ENCODE measurements around the gene EYA2. TPM values are rescaled to one million over a fixed set of nuclear protein-coding genes. Genes with fewer than 3 reads are reported as not detected.

Gene EYA2
- total and polyA plus RNA-seq, 2 of the 4 experiments (the other 2 are of a cell fraction), result 2.3 to 5.4 TPM

DNA sequence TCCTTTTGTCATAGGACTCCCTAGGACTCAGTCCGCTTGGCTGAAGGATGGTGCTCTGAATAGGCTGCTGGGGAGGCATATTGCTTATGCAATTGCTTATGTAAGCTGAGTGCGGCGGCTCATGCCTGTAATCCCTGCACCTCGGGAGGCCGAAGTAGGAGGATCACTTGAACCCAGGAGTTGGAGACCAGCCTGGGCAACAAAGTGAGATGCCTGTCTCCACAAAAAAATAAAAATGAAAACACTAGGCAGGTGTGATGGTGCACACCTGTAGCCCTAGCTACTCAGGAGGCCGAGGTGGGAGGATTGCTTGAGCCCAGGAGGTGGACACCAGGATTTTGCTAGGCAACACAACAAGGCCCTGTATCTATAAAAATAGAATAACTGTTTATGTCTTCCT lies 81.3 kb downstream of the EYA2 start:
- H3K4ac ChIP-seq (ENCODE audit: low read depth, low read length), result no peak overlapping the region
- H2AK9ac ChIP-seq (replicated peaks; ENCODE audit: low read depth, low read length, poor library complexity), result no peak overlapping the region
- DNase-seq (no peak), ATAC-seq (ENCODE audit: low read depth) (no peak)
- no peaks in the 10 kb centered on the region for H3K36me3 ChIP-seq (ENCODE audit: control insufficient read depth, insufficient read depth, low read length)
- BruUV-seq (replicated peaks), result no TSS peak
- peaks cover 6% of the 10 kb centered on the region; the same call in 1 of the 2 replicates for H3K9me1 ChIP-seq (ENCODE audit: insufficient read depth, low read length)
- H4K8ac ChIP-seq (ENCODE audit: low read depth in 2 of 2, low read length in 2 of 2), result no peak overlapping the region
- POLR2A ChIA-PET (ENCODE audit: unreplicated experiment), result no interaction called here
- no peak overlapping the region for H3K14ac ChIP-seq (replicated peaks; ENCODE audit: low read depth, low read length)
- no peak overlapping the region for H3K4me3 ChIP-seq (ENCODE audit: insufficient read depth, low read depth, low read length)
- no peak overlapping the region for H3K56ac ChIP-seq (ENCODE audit: extremely low read depth, insufficient read depth, low read length)
- no peak overlapping the region for H3K27ac ChIP-seq (ENCODE audit: insufficient read depth, low read length)
- no peaks in the 10 kb centered on the region for H3K9me3 ChIP-seq (ENCODE audit: control insufficient read depth, insufficient read depth, low read length)
- H3K79me1 ChIP-seq (ENCODE audit: low read depth in 1 of 2, low read length in 2 of 2), result no peaks in the 10 kb centered on the region; a peak in 1 of 4 replicates
- dilution Hi-C loops (cut with HindIII; ENCODE audit: low sequenced_read_pairs, unreplicated experiment) (no loop called here), intact Hi-C loops (cut with micrococcal nuclease) (no loop called here), in situ Hi-C loops (cut with MboI; ENCODE audit: low sequenced_read_pairs) (no loop called here)
- no peaks in the 10 kb centered on the region; the same call in 1 of the 2 replicates for H3K4me1 ChIP-seq (ENCODE audit: control insufficient read depth, insufficient read depth, low read length)
- H3K27me3 ChIP-seq (ENCODE audit: control insufficient read depth, insufficient read depth, low read length), result no peaks in the 10 kb centered on the region
- no peak overlapping the region for H2BK20ac ChIP-seq (ENCODE audit: low read depth, low read length)
- H2AFZ ChIP-seq (replicated peaks; ENCODE audit: low read length, poor library complexity), result no peak overlapping the region
- no peak overlapping the region for H3K9ac ChIP-seq (ENCODE audit: low read depth, low read length)
- no peak overlapping the region for H2AK5ac ChIP-seq (ENCODE audit: low read depth, low read length)
- no peaks in the 10 kb centered on the region for H4K20me1 ChIP-seq (ENCODE audit: insufficient read depth, low read length)
- H3K18ac ChIP-seq (ENCODE audit: low read depth, low read length), result no peak overlapping the region
- no peak overlapping the region for H3K23ac ChIP-seq (ENCODE audit: low read depth, low read length)
- TF ChIP-seq MXI1 (IDR thresholded peaks at IDR 0.05; ENCODE audit: borderline replicate concordance, low read depth, low read length), result no peak
- TF ChIP-seq FOS (IDR thresholded peaks at IDR 0.05; ENCODE audit: low read depth, low read length), result no peak
- TF ChIP-seq, protein P1, sequence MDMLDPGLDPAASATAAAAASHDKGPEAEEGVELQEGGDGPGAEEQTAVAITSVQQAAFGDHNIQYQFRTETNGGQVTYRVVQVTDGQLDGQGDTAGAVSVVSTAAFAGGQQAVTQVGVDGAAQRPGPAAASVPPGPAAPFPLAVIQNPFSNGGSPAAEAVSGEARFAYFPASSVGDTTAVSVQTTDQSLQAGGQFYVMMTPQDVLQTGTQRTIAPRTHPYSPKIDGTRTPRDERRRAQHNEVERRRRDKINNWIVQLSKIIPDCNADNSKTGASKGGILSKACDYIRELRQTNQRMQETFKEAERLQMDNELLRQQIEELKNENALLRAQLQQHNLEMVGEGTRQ (IDR thresholded peaks at IDR 0.05; ENCODE audit: low read depth, low read length), result no peak
- TF ChIP-seq NFE2L2 (IDR thresholded peaks at IDR 0.05; ENCODE audit: low read depth, low read length), result no peak
- TF ChIP-seq RAD21 (IDR thresholded peaks at IDR 0.05; ENCODE audit: low read length), result no peak
- TF ChIP-seq RCOR1 (IDR thresholded peaks at IDR 0.05; ENCODE audit: insufficient replicate concordance, low read length), result no peak
- no peak for TF ChIP-seq RFX5 (IDR thresholded peaks at IDR 0.05; ENCODE audit: low read depth, low read length)
- no peak for TF ChIP-seq POLR2A (IDR thresholded peaks at IDR 0.05; ENCODE audit: low read depth, low read length)
- TF ChIP-seq, protein P2, sequence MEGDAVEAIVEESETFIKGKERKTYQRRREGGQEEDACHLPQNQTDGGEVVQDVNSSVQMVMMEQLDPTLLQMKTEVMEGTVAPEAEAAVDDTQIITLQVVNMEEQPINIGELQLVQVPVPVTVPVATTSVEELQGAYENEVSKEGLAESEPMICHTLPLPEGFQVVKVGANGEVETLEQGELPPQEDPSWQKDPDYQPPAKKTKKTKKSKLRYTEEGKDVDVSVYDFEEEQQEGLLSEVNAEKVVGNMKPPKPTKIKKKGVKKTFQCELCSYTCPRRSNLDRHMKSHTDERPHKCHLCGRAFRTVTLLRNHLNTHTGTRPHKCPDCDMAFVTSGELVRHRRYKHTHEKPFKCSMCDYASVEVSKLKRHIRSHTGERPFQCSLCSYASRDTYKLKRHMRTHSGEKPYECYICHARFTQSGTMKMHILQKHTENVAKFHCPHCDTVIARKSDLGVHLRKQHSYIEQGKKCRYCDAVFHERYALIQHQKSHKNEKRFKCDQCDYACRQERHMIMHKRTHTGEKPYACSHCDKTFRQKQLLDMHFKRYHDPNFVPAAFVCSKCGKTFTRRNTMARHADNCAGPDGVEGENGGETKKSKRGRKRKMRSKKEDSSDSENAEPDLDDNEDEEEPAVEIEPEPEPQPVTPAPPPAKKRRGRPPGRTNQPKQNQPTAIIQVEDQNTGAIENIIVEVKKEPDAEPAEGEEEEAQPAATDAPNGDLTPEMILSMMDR (conservative IDR thresholded peaks at IDR 0.05; ENCODE audit: low read depth, low read length), result no peak
- no peak for TF ChIP-seq BHLHE40 (IDR thresholded peaks at IDR 0.05; ENCODE audit: low read depth, low read length)
- no peak for TF ChIP-seq MAFK (IDR thresholded peaks at IDR 0.05; ENCODE audit: low read depth, low read length)
- TF ChIP-seq CHD1 (IDR thresholded peaks at IDR 0.05; ENCODE audit: low read depth, low read length), result no peak
- no peak overlapping the region for H4K5ac ChIP-seq (ENCODE audit: low read depth, low read length)
- WGBS, 2 experiments (ENCODE audit: extremely low coverage in 2 of 2, insufficient read length in 1 of 2), result 100% methylated on average over 4 of the region's 6 CpGs; no CpG with 5 or more reads in 1 of the 2 experiments
- H3K4me2 ChIP-seq (ENCODE audit: low read depth, low read length), result no peak overlapping the region
- H2BK5ac ChIP-seq (ENCODE audit: low read depth, low read length, poor library complexity, severe bottlenecking), result no peak overlapping the region
- H4K91ac ChIP-seq (ENCODE audit: insufficient read depth, low read depth, low read length), result no peak overlapping the region
- no peak overlapping the region for H2BK120ac ChIP-seq (ENCODE audit: low read depth, low read length)
- CTCF ChIA-PET, result no interaction called here
- H2BK15ac ChIP-seq (ENCODE audit: low read depth, low read length), result no peak overlapping the region

Data from IMR-90 (cell line).